RWPE2 (cell line): ENCODE results near the gene R3HDM2.

ENCODE experiments used
- ATAC-seq: fragments of 200-7000 bp; cut with Tn5 transposase; 3 replicates; pipeline ENCODE4 v1.9.1; 2021; ENCODE audit warnings: low read depth
- DNase-seq: peaks from one replicate; pipeline ENCODE4 v3.0.0-alpha.2; 2020; ENCODE audit warnings: low spot score
- H3K27ac ChIP-seq: fragments of 450-650 bp; 2 replicates; pipeline ENCODE4 v1.5.1; 2017; ENCODE audit warnings: mild to moderate bottlenecking; ENCODE audit not compliant: poor library complexity, severe bottlenecking
- H3K27me3 ChIP-seq: fragments of 250-450 bp; sonication (Bioruptor Pico); 2 replicates; pipeline ENCODE4 v1.5.1; 2021; ENCODE audit warnings: mild to moderate bottlenecking, moderate library complexity; ENCODE audit not compliant: insufficient read depth, poor library complexity, severe bottlenecking
- H3K36me3 ChIP-seq: fragments of 250-450 bp; sonication (Bioruptor Pico); 2 replicates; pipeline ENCODE4 v1.5.1; 2020; ENCODE audit warnings: low read depth, mild to moderate bottlenecking, moderate library complexity
- H3K4me1 ChIP-seq: fragments of 250-450 bp; sonication (Bioruptor Pico); 2 replicates; pipeline ENCODE4 v1.5.1; 2021; ENCODE audit warnings: mild to moderate bottlenecking, moderate library complexity; ENCODE audit not compliant: insufficient read depth, poor library complexity, severe bottlenecking
- H3K4me3 ChIP-seq: fragments of 250-450 bp; sonication (Bioruptor Pico); 2 replicates; pipeline ENCODE4 v1.5.1; 2021; ENCODE audit warnings: mild to moderate bottlenecking, moderate library complexity; ENCODE audit not compliant: severe bottlenecking
- H3K9me3 ChIP-seq: fragments of 250-450 bp; sonication (Bioruptor Pico); 2 replicates; pipeline ENCODE4 v1.5.1; 2021; ENCODE audit warnings: mild to moderate bottlenecking, moderate library complexity; ENCODE audit not compliant: severe bottlenecking
- CTCF ChIP-seq: fragments of 450-650 bp; IDR thresholded peaks from one replicate; pipeline ENCODE4 v1.5.1; 2017; ENCODE audit warnings: mild to moderate bottlenecking, moderate library complexity; ENCODE audit not compliant: poor library complexity, severe bottlenecking

The R3HDM2 gene

GRCh38 chr12:57470970-57471656 is 40.3 kb upstream of the R3HDM2 start:
- H3K27ac ChIP-seq: no peak overlapping the region
- H3K27me3 ChIP-seq: peaks cover 45% of the 10 kb centered on the region
- H3K4me3 ChIP-seq: no peak overlapping the region
- H3K36me3 ChIP-seq: no peaks in the 10 kb centered on the region
- ATAC-seq: no peak
- H3K4me1 ChIP-seq: no peaks in the 10 kb centered on the region
- H3K9me3 ChIP-seq: no peaks in the 10 kb centered on the region
- DNase-seq: no peak
- no peak for TF ChIP-seq CTCF

DNA sequence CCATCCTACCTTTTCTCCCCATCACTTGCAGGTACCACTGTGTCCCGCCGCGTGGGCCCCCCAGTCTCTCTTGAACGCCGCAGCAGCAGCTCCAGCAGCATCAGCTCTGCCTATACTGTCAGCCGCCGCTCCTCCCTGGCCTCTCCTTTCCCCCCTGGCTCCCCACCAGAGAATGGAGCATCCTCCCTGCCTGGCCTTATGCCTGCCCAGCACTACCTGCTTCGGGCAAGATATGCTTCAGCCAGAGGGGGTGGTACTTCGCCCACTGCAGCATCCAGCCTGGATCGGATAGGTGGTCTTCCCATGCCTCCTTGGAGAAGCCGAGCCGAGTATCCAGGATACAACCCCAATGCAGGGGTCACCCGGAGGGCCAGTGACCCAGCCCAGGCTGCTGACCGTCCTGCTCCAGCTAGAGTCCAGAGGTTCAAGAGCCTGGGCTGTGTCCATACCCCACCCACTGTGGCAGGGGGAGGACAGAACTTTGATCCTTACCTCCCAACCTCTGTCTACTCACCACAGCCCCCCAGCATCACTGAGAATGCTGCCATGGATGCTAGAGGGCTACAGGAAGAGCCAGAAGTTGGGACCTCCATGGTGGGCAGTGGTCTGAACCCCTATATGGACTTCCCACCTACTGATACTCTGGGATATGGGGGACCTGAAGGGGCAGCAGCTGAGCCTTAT is 39.6 kb upstream of the R3HDM2 start:
- Histone ChIP-seq H3K4me1 (no peaks in the 10 kb centered on the region), H3K4me3 (no peak overlapping the region), H3K27me3 (peaks cover 38% of the 10 kb centered on the region), H3K36me3 (no peaks in the 10 kb centered on the region), H3K27ac (no peak overlapping the region), H3K9me3 (no peaks in the 10 kb centered on the region)
- no peak for DNase-seq
- TF ChIP-seq CTCF: no peak
- no peak for ATAC-seq

DNA sequence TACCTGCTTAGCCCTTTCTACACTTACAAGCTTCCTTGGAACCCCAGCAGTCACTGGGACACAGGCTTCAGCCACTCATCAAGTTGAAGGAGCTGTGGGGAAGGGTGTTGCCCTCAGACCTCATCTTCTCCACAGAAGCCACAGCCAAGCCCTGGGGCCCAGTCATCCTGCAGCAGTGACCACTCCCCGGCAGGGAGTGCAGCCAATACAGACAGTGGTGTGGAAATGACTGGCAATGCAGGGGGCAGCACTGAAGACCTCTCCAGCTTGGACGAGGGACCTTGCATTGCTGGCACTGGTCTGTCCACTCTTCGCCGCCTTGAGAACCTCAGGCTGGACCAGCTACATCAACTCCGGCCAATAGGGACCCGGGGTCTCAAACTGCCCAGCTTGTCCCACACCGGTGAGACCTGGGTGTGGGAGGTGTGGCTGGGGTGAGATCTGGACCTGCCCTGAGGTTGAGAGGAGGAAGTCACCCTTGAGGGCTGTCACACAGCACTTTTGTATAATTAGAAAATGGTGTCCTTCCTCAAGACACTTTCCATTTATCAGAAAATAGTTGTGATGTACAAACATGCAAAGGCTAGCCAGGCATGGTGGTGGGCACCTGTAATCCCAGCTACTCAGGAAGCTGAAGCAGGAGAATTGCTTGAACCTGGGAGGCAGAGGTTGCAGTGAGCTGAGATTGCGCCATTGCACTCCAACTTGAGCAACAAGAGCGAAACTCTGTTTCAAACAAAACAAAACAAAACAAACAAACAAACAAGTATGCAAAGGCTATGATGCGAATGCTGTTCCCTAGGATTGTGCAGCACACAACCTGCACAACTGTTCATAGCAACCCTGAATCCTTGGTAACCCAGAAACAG is 38.7 kb upstream of the R3HDM2 start:
- Histone ChIP-seq H3K36me3 (no peaks in the 10 kb centered on the region), H3K27me3 (peaks cover 29% of the 10 kb centered on the region), H3K9me3 (no peaks in the 10 kb centered on the region), H3K4me3 (no peak overlapping the region), H3K4me1 (no peaks in the 10 kb centered on the region), H3K27ac (no peak overlapping the region)
- TF ChIP-seq CTCF: no peak
- no peak for ATAC-seq
- no peak for DNase-seq

GRCh38 chr12:57467915-57468314 is 37.1 kb upstream of the R3HDM2 start:
- Histone ChIP-seq H3K36me3 (no peaks in the 10 kb centered on the region), H3K27me3 (peaks cover 13% of the 10 kb centered on the region), H3K9me3 (no peaks in the 10 kb centered on the region), H3K27ac (no peak overlapping the region), H3K4me1 (no peaks in the 10 kb centered on the region), H3K4me3 (no peak overlapping the region)
- ATAC-seq (no peak), DNase-seq (no peak)
- TF ChIP-seq CTCF: no peak
